OCI-LY7 (cell line): ENCODE measurements around the gene SPEM2. TPM values are rescaled to one million over a fixed set of nuclear protein-coding genes. Genes with fewer than 3 reads are reported as not detected.

Experiments used
- BruUV-seq: library from RNA; stranded (reverse); fragments of 400-500 nt; replicated peaks from 2 replicates; lab custom pipeline; 2021; lab: Mats Ljungman, UMichigan
- CTCF ChIA-PET: fragments of 300-600 bp; sonication (Branson Sonifier 250); formaldehyde crosslinking; loops from one replicate; lab custom pipeline; 2022; ENCODE audit warnings: antibody characterized with exemption; ENCODE audit not compliant: unreplicated experiment; lab: Charles Lee
- POLR2A ChIA-PET: fragments of 300-600 bp; sonication (Branson Sonifier 250); formaldehyde crosslinking; loops from one replicate; lab custom pipeline; 2022; ENCODE audit warnings: antibody characterized with exemption; lab: Charles Lee
- DNase-seq: peaks from one replicate; pipeline ENCODE4 v3.0.0-alpha.2; 2015; ENCODE audit warnings: low spot score
- H2AFZ ChIP-seq: fragments of 200-600 bp; sonication (generic), shearing (Covaris generic); 2 replicates; pipeline ENCODE4 v1.6.1; 2014; ENCODE audit warnings: mild to moderate bottlenecking, antibody characterized with exemption, low read length, moderate library complexity
- H3K27ac ChIP-seq: fragments of 200-600 bp; sonication (generic); 2 replicates; pipeline ENCODE4 v1.5.1; 2014; ENCODE audit warnings: mixed run types, low read depth, mild to moderate bottlenecking, moderate library complexity, low read length, inconsistent platforms; ENCODE audit not compliant: poor library complexity, severe bottlenecking
- H3K36me3 ChIP-seq: fragments of 200-600 bp; sonication (generic); 2 replicates; pipeline ENCODE4 v1.6.1; 2014; ENCODE audit warnings: mild to moderate bottlenecking, antibody characterized with exemption, low read length, moderate library complexity, mixed read lengths; ENCODE audit not compliant: insufficient read depth
- H3K4me1 ChIP-seq: fragments of 200-600 bp; sonication (generic); 2 replicates; pipeline ENCODE4 v1.5.1; 2014; ENCODE audit warnings: mild to moderate bottlenecking, low read length; ENCODE audit not compliant: insufficient read depth, poor library complexity, severe bottlenecking
- H3K4me2 ChIP-seq: fragments of 200-600 bp; sonication (generic); 2 replicates; pipeline ENCODE4 v1.6.1; 2014; ENCODE audit warnings: mild to moderate bottlenecking, low read length
- H3K4me3 ChIP-seq: fragments of 200-600 bp; sonication (generic); 2 replicates; pipeline ENCODE4 v1.5.1; 2014; ENCODE audit warnings: mild to moderate bottlenecking, low read depth, low read length; ENCODE audit not compliant: poor library complexity, severe bottlenecking
- H3K79me2 ChIP-seq: fragments of 200-600 bp; sonication (generic); 2 replicates; pipeline ENCODE4 v1.6.1; 2016; ENCODE audit warnings: low read depth, mild to moderate bottlenecking, low read length, moderate library complexity, mixed read lengths; ENCODE audit not compliant: insufficient read depth
- H3K9me2 ChIP-seq: fragments of 200-600 bp; sonication (generic); 2 replicates; pipeline ENCODE4 v1.6.1; 2016; ENCODE audit warnings: mild to moderate bottlenecking, low read length, mixed read lengths; ENCODE audit not compliant: insufficient read depth
- H3K9me3 ChIP-seq: fragments of 200-600 bp; sonication (generic); 2 replicates; pipeline ENCODE4 v1.6.1; 2014; ENCODE audit warnings: mild to moderate bottlenecking, mixed run types, low read length, mixed read lengths
- H4K20me1 ChIP-seq: fragments of 200-600 bp; sonication (generic); 2 replicates; pipeline ENCODE4 v1.6.1; 2014; ENCODE audit warnings: mild to moderate bottlenecking, antibody characterized with exemption, low read length, moderate library complexity, mixed read lengths; ENCODE audit not compliant: insufficient read depth
- EZH2phosphoT487 ChIP-seq: fragments of 200-600 bp; sonication (generic); IDR thresholded peaks from 2 replicates; pipeline ENCODE4 v1.6.1; 2018; ENCODE audit warnings: low read depth, borderline replicate concordance, mild to moderate bottlenecking, mixed run types, antibody characterized with exemption, low read length, moderate library complexity, mixed read lengths
- intact Hi-C: fragments of 100-400 bp; cut with micrococcal nuclease; formaldehyde crosslinking; loops from one replicate; pipeline ENCODE4 v1.10.0; 2022; ENCODE audit not compliant: unreplicated experiment
- total RNA-seq, 2 experiments: library from RNA; depleted of rRNA in 1 of 2; stranded (reverse); fragments of >200 nt in 1 of 2; shearing (Covaris generic) in 1 of 2; gene quantifications; 2 replicates each; pipeline ENCODE4 v1.2.3, GENCODE V29; 2014 to 2022
- TF ChIP-seq, protein P1 (sequence below): fragments of 200-600 bp; sonication (generic); conservative IDR thresholded peaks from 2 replicates; pipeline ENCODE4 v1.5.1; 2014; ENCODE audit warnings: mild to moderate bottlenecking, antibody characterized with exemption, low read length, moderate library complexity, mixed read lengths

SPEM2 gene
- total RNA-seq, 2 experiments from 2014 or later, result not detected

DNA sequence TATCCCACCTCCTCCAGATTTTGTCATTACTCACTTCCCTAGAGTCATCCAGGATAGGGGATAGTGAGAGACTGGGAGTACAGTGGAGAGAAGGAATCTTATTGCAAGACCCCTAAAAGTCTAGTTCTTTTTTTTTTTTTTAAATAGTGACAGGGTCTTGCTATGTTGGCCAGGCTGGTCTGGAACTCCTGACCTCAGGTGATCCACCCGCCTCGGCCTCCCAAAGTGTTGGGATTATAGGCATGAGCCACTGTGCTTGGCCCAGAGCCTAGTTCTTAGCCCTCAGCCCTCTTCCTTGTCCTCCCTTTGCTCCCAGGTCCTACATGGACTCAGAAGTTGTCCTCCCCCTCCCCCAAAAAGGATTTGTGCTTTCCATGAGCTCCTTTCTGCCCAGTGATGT lies 16.7 kb downstream of the SPEM2 start:
- no peak for DNase-seq
- peaks cover 31% of the 10 kb centered on the region for H3K4me1 ChIP-seq
- no peaks in the 10 kb centered on the region for H3K79me2 ChIP-seq
- no peaks in the 10 kb centered on the region for H3K36me3 ChIP-seq
- BruUV-seq, result no TSS peak
- no peaks in the 10 kb centered on the region for H3K9me3 ChIP-seq
- H3K27ac ChIP-seq, result no peak overlapping the region
- TF ChIP-seq, protein P1, sequence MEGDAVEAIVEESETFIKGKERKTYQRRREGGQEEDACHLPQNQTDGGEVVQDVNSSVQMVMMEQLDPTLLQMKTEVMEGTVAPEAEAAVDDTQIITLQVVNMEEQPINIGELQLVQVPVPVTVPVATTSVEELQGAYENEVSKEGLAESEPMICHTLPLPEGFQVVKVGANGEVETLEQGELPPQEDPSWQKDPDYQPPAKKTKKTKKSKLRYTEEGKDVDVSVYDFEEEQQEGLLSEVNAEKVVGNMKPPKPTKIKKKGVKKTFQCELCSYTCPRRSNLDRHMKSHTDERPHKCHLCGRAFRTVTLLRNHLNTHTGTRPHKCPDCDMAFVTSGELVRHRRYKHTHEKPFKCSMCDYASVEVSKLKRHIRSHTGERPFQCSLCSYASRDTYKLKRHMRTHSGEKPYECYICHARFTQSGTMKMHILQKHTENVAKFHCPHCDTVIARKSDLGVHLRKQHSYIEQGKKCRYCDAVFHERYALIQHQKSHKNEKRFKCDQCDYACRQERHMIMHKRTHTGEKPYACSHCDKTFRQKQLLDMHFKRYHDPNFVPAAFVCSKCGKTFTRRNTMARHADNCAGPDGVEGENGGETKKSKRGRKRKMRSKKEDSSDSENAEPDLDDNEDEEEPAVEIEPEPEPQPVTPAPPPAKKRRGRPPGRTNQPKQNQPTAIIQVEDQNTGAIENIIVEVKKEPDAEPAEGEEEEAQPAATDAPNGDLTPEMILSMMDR, result no peak
- TF ChIP-seq EZH2phosphoT487, result no peak
- intact Hi-C loops, result no loop called here
- H4K20me1 ChIP-seq, result no peaks in the 10 kb centered on the region
- no peak overlapping the region for H2AFZ ChIP-seq
- H3K9me2 ChIP-seq, result no peaks in the 10 kb centered on the region
- H3K4me3 ChIP-seq, result no peak overlapping the region
- POLR2A ChIA-PET, result interaction anchor here (0.6 kb wide), 2 partner anchors 13 to 124 kb away, joined by 3 to 6 read pairs; no protein-coding TSS in a partner anchor
- H3K4me2 ChIP-seq, result no peak overlapping the region
- CTCF ChIA-PET, result no interaction called here

DNA sequence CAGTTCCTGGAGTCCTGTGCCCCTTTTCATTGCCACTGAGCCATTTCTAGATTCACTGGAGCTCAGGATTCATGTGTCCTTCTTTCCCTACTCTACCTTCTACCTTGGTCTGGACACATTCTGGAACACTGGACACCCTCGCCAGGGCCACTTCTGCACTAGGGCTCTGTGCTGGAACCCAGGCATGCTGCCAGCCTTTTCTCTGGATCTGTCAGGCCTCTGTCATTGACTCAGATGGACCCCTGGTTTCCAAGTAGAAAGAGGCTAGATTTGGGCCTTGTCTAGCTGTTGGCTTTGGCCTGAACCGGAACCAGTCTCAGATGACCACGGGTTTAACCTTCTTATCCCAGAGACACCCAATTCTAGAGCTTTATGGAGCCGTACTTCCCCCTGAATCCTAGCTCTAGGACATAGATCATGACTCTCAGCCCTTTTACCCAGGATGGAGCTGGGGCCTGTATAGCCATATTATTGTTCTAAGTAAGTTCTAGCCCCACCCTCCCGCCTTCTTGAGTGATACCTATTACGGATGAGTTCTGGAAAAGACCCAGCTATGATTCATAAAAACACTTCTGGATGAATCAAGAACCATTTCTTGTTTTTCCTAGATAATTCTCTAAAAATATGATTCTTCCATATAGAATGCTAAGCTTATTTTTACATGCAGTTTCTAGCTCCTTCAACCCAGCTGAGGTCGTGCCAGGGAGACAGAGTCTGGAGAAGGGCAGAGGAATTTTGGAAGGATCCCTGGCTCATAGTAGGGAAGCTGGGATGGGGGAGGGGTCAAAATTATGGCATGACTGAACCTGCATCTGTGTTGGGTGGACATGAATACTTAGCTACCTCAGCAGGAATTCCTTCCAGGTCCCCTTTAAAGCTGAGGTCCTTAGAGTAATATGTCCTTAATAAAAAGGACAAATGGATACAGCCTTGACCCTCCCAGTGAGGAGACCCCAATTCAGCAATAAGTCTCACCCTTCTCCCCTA lies 18.4 kb downstream of the SPEM2 start:
- ChIA-PET CTCF (no interaction called here), POLR2A (interaction anchor here (0.7 to 1.1 kb wide), 5 partner anchors 9 to 117 kb away, joined by 3 to 4 read pairs (median 3); partner anchors contain the start of genes TMEM102 and TMEM256)
- H3K9me3 ChIP-seq, result no peaks in the 10 kb centered on the region
- no peak overlapping the region for H3K4me3 ChIP-seq
- no peaks in the 10 kb centered on the region for H3K36me3 ChIP-seq
- BruUV-seq, result TSS peak; percentile 51
- no peak for DNase-seq
- peaks cover 17% of the 10 kb centered on the region for H3K4me1 ChIP-seq
- no peaks in the 10 kb centered on the region for H4K20me1 ChIP-seq
- no peak overlapping the region for H3K4me2 ChIP-seq
- intact Hi-C loops, result no loop called here
- no peaks in the 10 kb centered on the region for H3K79me2 ChIP-seq
- no peak overlapping the region for H2AFZ ChIP-seq
- no peaks in the 10 kb centered on the region for H3K9me2 ChIP-seq
- no peak for TF ChIP-seq EZH2phosphoT487
- TF ChIP-seq, protein P1, result no peak
- no peak overlapping the region for H3K27ac ChIP-seq
